ENCODE data around the gene PAK1.
"Not testable (repeated sequence)": the region's sequence is repeated elsewhere in the genome, so short reads cannot be mapped to it uniquely, and the experiment has no call there.

The PAK1 gene

GRCh38 chr11:77300695-77301094 is 173.2 kb downstream of the PAK1 start:
- H3K36me3 Mint-ChIP-seq, result no peaks in the 10 kb centered on the region
- no peaks in the 10 kb centered on the region for H3K4me1 Mint-ChIP-seq
- no peak for DNase-seq
- H3K27me3 Mint-ChIP-seq, result no peaks in the 10 kb centered on the region
- H3K9me3 Mint-ChIP-seq, result peaks cover 2 to 3% of the 10 kb centered on the region in 2 donors
- ATAC-seq (replicated peaks), result no peak
- H3K4me3 Mint-ChIP-seq, result no peak overlapping the region
- H3K27ac Mint-ChIP-seq, result no peak overlapping the region

- not testable (repeated sequence) for H3K27me3 Mint-ChIP-seq; DNase-seq; H3K4me1 Mint-ChIP-seq; H3K36me3 Mint-ChIP-seq; H3K4me3 Mint-ChIP-seq; H3K9me3 Mint-ChIP-seq; H3K27ac Mint-ChIP-seq; ATAC-seq (replicated peaks)
Observed at GRCh38 chr11:77300028-77300427, 173.9 kb downstream of the PAK1 start.

- peaks cover 2 to 3% of the 10 kb centered on the region in 2 donors for H3K9me3 Mint-ChIP-seq
- no peaks in the 10 kb centered on the region for H3K27me3 Mint-ChIP-seq
- no peaks in the 10 kb centered on the region for H3K36me3 Mint-ChIP-seq
- no peak overlapping the region for H3K27ac Mint-ChIP-seq
- no peaks in the 10 kb centered on the region for H3K4me1 Mint-ChIP-seq
- no peak overlapping the region for H3K4me3 Mint-ChIP-seq
- DNase-seq (no peak), ATAC-seq (replicated peaks) (no peak)
Observed at GRCh38 chr11:77299528-77299993, 174.3 kb downstream of the PAK1 start.

- H3K4me3 Mint-ChIP-seq, result no peak overlapping the region
- no peaks in the 10 kb centered on the region for H3K36me3 Mint-ChIP-seq
- ATAC-seq (replicated peaks) (no peak), DNase-seq (no peak)
- H3K9me3 Mint-ChIP-seq, result no peaks in the 10 kb centered on the region
- no peaks in the 10 kb centered on the region for H3K4me1 Mint-ChIP-seq
- no peak overlapping the region for H3K27ac Mint-ChIP-seq
- H3K27me3 Mint-ChIP-seq, result peaks cover 6 to 13% of the 10 kb centered on the region in 2 donors
Observed at GRCh38 chr11:77294040-77294439, 179.9 kb downstream of the PAK1 start.

- no peaks in the 10 kb centered on the region for H3K9me3 Mint-ChIP-seq
- ATAC-seq (replicated peaks) (no peak), DNase-seq (no peak)
- H3K4me3 Mint-ChIP-seq, result no peak overlapping the region
- no peaks in the 10 kb centered on the region for H3K4me1 Mint-ChIP-seq
- peaks cover 18 to 26% of the 10 kb centered on the region in 2 donors for H3K27me3 Mint-ChIP-seq
- H3K27ac Mint-ChIP-seq, result no peak overlapping the region
- no peaks in the 10 kb centered on the region for H3K36me3 Mint-ChIP-seq
Observed at GRCh38 chr11:77289737-77290136, 184.2 kb downstream of the PAK1 start.

GRCh38 chr11:77287615-77288273 is 186.2 kb downstream of the PAK1 start:
- Mint-ChIP-seq H3K27me3 (peaks cover 14 to 26% of the 10 kb centered on the region in 2 donors), H3K36me3 (no peaks in the 10 kb centered on the region), H3K27ac (no peak overlapping the region), H3K4me1 (no peaks in the 10 kb centered on the region), H3K9me3 (no peaks in the 10 kb centered on the region), H3K4me3 (no peak overlapping the region)
- no peak for DNase-seq
- ATAC-seq (replicated peaks), result no peak

GRCh38 chr11:77287136-77287535 is 186.8 kb downstream of the PAK1 start:
- Mint-ChIP-seq H3K4me1 (no peaks in the 10 kb centered on the region), H3K36me3 (no peaks in the 10 kb centered on the region), H3K9me3 (no peaks in the 10 kb centered on the region), H3K27ac (no peak overlapping the region), H3K4me3 (no peak overlapping the region), H3K27me3 (peaks cover 17 to 26% of the 10 kb centered on the region in 2 donors)
- ATAC-seq (replicated peaks) (no peak), DNase-seq (no peak)

- Mint-ChIP-seq H3K27ac (no peak overlapping the region), H3K4me3 (no peak overlapping the region), H3K4me1 (no peaks in the 10 kb centered on the region), H3K9me3 (no peaks in the 10 kb centered on the region), H3K27me3 (peaks cover 23 to 26% of the 10 kb centered on the region in 2 donors), H3K36me3 (no peaks in the 10 kb centered on the region)
- DNase-seq (no peak), ATAC-seq (replicated peaks) (no peak)
Observed at GRCh38 chr11:77284476-77285468, 189.1 kb downstream of the PAK1 start.

GRCh38 chr11:77283101-77283500 is 190.8 kb downstream of the PAK1 start:
- Mint-ChIP-seq H3K36me3 (no peaks in the 10 kb centered on the region), H3K4me1 (no peaks in the 10 kb centered on the region), H3K27me3 (peaks cover 13 to 20% of the 10 kb centered on the region in 2 donors), H3K4me3 (no peak overlapping the region), H3K9me3 (no peaks in the 10 kb centered on the region), H3K27ac (no peak overlapping the region)
- ATAC-seq (replicated peaks) (no peak), DNase-seq (no peak)

GRCh38 chr11:77278595-77279506 is 195.0 kb downstream of the PAK1 start:
- no peak for DNase-seq

GRCh38 chr11:77276271-77276670 is 197.6 kb downstream of the PAK1 start:
- Mint-ChIP-seq H3K4me3 (no peak overlapping the region), H3K27ac (no peak overlapping the region), H3K27me3 (peaks cover 4 to 18% of the 10 kb centered on the region in 2 donors), H3K9me3 (no peaks in the 10 kb centered on the region), H3K4me1 (no peaks in the 10 kb centered on the region), H3K36me3 (no peaks in the 10 kb centered on the region)
- DNase-seq (no peak), ATAC-seq (replicated peaks) (no peak)

More at GRCh38 chr11:77278595-77279506, 195.0 kb downstream of the PAK1 start:
- H3K36me3 Mint-ChIP-seq, result no peaks in the 10 kb centered on the region
- no peak overlapping the region for H3K4me3 Mint-ChIP-seq
- H3K4me1 Mint-ChIP-seq, result no peaks in the 10 kb centered on the region
- H3K9me3 Mint-ChIP-seq, result no peaks in the 10 kb centered on the region
- peaks cover 4 to 28% of the 10 kb centered on the region in 2 donors for H3K27me3 Mint-ChIP-seq
- ATAC-seq (replicated peaks), result no peak
- no peak overlapping the region for H3K27ac Mint-ChIP-seq

Data from stimulated activated naive B cell treated with anti-CD40 and anti-IgM and Interleukin-4, amounts not matched to agents 10 μg/mL and 1 μg/mL and 100 μg/mL, for 72 hours (primary cell).